GM19035 (cell line): Measurements from ENCODE around the gene SLAIN2.
"Not testable (repeated sequence)": the region's sequence is repeated elsewhere in the genome, so short reads cannot be mapped to it uniquely, and the experiment has no call there.

Experiments
- ATAC-seq: cut with Tn5 transposase; IDR thresholded peaks from one replicate; pipeline ENCODE4 v1.9.1; 2021; ENCODE audit not compliant: unreplicated experiment

SLAIN2 gene

GRCh38 chr4:48340965-48341775, at the start of gene SLAIN2:
TSS of gene SLAIN2 (plus strand) at chr4:48341529. CDS start at chr4:48341740, 211 bp downstream.
- peak; percentile 88 for ATAC-seq

GRCh38 chr4:48292218-48292790, 49.0 kb upstream of the SLAIN2 start:
- not testable (repeated sequence) for ATAC-seq

- ATAC-seq: no peak
Observed at GRCh38 chr4:48295116-48295515, 46.2 kb upstream of the SLAIN2 start.

GRCh38 chr4:48296365-48296764, 45.0 kb upstream of the SLAIN2 start:
- ATAC-seq: peak; percentile 68

- no peak for ATAC-seq
Observed at GRCh38 chr4:48297256-48297846, 44.0 kb upstream of the SLAIN2 start.

- ATAC-seq: no peak
Observed at GRCh38 chr4:48299560-48299959, 41.8 kb upstream of the SLAIN2 start.

- ATAC-seq: no peak
Observed at GRCh38 chr4:48300004-48300403, 41.3 kb upstream of the SLAIN2 start.

GRCh38 chr4:48305508-48305907, 35.8 kb upstream of the SLAIN2 start:
- ATAC-seq: no peak

DNA sequence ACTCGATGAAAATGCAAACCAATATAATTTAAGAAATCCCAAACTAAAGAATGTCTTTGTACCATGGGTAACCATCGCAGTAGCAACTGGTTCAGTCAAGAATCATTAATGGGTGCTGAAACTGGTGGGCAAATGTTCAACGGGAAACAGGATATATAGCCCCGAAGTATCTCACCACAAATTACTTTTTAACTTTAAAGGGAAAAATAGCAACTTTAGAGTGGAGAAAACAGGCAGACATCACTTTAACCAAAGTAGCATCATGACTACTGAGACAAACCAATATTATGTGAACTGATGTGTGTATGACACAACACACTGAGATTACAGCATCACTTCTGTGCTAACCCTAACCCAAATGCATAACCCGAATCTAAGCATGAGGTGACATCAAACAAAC, 33.8 kb upstream of the SLAIN2 start:
- ATAC-seq: no peak

- ATAC-seq: no peak
Observed at GRCh38 chr4:48308901-48309300, 32.4 kb upstream of the SLAIN2 start.

DNA sequence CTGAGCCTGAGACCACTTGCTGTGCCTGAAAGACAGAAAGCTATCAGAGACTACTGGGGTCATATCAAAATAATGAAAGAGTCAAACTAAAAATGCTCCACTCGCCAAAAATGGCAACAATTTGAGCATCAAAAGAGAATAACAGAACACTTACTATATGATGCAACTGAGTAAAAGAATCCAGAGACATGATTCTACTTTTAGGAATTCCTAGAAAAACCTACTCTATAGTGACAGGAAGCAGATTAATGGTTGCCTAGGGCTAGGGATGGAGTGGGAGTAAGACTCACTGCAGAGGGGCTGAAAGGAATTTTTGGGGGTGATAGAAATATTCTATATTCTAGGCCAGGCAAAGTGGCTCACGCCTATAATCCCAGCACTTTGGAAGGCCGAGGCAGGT, 29.4 kb upstream of the SLAIN2 start:
- no peak for ATAC-seq

GRCh38 chr4:48314746-48315145, 26.6 kb upstream of the SLAIN2 start:
- ATAC-seq: not testable (repeated sequence)

- peak; percentile 71 for ATAC-seq
Observed at GRCh38 chr4:48315728-48316630, 25.4 kb upstream of the SLAIN2 start.

DNA sequence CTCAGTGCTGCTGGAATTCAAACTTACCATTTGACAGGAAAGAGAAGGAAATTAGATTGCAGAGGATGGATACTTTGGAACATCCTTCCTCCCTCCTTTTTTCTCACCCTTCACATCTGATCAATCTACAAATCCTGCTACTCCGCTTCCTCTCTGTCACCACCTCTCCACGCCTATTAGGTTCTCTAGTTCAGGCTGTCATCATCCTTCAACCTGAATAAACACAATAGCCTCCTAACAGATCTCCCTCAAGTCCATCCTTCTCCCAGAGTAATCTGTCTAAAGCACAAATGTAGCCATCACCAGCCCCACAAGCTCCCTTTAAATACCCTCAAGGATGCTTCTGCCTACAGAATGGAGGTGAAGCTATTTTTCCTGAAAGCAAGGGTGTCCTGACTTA, 20.0 kb upstream of the SLAIN2 start:
- no peak for ATAC-seq

DNA sequence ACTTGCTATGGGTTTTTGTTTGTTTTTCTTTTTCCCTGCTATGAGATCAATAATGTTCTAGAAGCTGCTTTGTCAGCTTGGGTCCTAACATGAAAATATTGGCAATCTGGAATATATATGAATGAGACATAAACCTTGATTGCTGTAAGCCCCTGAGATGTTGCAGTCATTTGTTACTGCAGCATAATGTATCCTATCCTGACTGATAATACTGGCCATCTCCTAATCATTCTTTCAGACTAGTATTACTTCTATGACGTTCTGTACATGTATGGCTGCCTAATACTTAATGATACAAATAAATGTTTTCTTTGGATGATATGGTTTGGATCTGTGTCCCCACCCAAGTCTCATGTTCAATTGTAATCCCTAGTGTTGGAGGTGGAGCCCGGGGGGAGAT, 19.3 kb upstream of the SLAIN2 start:
- ATAC-seq: no peak

DNA sequence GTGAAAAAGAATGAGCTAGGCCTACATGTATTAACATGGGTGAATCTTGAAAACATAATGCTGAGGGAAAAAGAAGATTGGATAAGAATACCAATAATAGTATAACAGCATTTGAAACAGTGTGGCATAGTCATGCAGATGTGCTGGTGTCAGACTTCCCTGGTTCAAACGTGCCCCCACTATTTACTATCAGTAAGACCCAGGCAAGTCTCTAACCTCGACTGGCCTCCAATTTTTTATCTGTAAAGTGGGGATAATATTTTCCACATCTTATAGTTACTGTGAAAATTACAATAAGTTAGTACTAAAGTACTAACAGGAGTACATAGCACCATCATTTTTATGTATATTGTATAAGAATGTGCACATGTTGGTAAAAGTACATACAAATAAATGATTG, 17.0 kb upstream of the SLAIN2 start:
- no peak for ATAC-seq

- no peak for ATAC-seq
Observed at GRCh38 chr4:48329193-48329592, 12.1 kb upstream of the SLAIN2 start.

GRCh38 chr4:48329976-48330375, 11.4 kb upstream of the SLAIN2 start:
- no peak for ATAC-seq

DNA sequence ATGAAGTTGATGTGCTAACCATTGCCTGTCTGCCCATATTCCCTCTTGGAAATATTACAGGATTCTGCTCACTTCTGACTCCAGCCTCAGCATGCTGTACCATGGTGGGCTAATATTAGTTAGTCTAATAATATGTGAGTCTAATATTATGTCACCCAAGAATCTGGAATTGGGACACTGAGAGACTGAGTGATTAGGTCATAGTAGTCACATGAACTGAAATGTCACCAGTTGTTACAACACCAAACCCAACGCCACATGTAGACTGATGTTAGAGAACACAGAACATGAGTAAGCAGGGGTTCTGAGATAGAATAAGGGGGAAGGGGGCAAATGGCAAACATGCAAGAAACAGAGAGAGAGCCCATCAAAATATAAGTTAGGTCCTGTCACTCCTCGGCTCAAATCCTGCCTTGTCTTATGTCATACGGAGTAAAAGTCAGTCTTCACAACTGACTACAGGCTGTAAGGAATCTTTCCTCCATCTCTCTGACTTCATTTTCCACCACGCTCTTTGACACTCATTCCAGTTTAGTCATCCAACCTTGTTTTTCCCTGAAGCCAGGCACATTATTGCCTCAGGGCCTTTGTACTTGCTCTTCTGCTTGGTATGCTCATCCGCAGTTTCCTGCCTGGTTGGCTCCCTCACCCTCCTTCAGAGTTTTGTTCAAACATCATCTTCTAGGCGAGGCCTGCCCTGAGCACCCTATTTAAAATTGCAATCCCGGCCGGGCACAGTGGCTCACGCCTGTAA, 9.6 kb upstream of the SLAIN2 start:
- no peak for ATAC-seq

DNA sequence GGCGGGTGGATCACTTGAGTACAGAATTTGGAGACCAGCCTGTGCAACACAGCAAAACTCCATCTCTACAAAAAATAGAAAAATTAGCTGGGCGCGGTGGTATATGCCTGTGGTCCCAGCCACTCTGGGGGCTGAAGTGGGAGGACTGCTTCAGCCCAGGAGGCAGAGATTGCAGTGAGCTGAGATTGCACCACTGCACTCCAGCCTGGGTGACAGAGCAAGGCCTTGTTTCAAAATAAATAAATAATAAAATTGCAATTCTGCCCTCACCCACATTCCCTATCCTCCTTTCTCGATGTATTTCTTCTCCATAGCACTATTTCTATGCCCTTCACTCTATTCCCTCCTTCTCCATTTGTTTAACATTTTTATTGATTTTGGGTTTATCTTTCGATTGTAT, 8.7 kb upstream of the SLAIN2 start:
- ATAC-seq: no peak

DNA sequence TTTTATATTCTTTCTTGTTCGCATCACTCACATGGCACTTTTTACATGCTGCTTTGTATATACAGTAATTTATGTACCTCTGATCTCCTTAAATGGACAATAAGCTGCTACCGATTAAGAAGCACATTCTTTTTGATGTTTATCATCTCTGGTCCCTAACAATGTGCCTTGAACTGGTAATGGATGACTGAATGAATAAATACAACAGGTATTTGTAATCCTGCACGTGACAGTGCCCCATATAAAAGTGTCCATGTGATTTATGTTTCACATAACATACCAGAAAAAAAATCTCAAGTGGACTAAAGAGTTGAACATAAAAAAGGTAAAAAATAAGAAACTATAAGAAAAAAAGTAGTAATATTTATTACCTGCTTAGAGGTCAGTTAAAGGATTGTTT, 7.7 kb upstream of the SLAIN2 start:
- ATAC-seq: no peak
